Ovary (tissue), 3 donors: ENCODE data around the gene DIP2C.

Source experiments
- EP300 ChIP-seq: sonication (generic); formaldehyde crosslinking; IDR thresholded peaks from one replicate; pipeline ENCODE4 v1.6.1; 2017; ENCODE audit warnings: antibody characterized with exemption
- POLR2A ChIP-seq: fragments of 450-650 bp; IDR thresholded peaks from one replicate; pipeline ENCODE4 v1.6.1; 2017; ENCODE audit warnings: antibody characterized with exemption, mild to moderate bottlenecking, moderate library complexity
- TF ChIP-seq, protein P1 (sequence below), 3 donors: fragments of 450-650 bp in 2 of 3; fragments of 200-600 bp in 1 of 3; IDR thresholded peaks; one replicate each; pipeline versions ENCODE4 v1.5.1 to v1.8.0; 2016 to 2022; ENCODE audit warnings: antibody characterized with exemption in 3 of 3, mild to moderate bottlenecking in 1 of 3
- donor health status: DM: no; HTN: no; CAD: no.

DNA sequence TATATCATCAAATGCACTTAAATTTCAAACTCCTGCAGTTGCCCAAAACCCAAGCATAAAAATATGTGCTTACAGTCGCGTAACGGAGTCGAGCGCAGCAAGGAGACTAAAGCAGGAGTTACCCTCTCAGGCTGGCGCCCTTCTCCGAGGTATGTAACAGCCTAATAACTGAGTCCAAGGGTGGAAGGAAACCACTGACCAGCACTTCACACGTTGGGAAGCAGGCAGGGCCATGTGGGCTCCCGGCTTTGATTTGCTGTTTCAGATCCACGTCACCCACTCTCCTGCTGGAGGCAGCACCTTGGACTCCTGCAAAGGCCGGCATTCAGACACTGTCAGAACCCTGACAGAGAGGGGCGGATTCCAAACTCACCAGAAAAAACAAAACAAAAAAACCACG, 123.8 kb downstream of the DIP2C start:
- no peak for TF ChIP-seq POLR2A
- TF ChIP-seq, protein P1, sequence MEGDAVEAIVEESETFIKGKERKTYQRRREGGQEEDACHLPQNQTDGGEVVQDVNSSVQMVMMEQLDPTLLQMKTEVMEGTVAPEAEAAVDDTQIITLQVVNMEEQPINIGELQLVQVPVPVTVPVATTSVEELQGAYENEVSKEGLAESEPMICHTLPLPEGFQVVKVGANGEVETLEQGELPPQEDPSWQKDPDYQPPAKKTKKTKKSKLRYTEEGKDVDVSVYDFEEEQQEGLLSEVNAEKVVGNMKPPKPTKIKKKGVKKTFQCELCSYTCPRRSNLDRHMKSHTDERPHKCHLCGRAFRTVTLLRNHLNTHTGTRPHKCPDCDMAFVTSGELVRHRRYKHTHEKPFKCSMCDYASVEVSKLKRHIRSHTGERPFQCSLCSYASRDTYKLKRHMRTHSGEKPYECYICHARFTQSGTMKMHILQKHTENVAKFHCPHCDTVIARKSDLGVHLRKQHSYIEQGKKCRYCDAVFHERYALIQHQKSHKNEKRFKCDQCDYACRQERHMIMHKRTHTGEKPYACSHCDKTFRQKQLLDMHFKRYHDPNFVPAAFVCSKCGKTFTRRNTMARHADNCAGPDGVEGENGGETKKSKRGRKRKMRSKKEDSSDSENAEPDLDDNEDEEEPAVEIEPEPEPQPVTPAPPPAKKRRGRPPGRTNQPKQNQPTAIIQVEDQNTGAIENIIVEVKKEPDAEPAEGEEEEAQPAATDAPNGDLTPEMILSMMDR (IDR thresholded peaks at IDR 0.05), result no peak
- TF ChIP-seq EP300, result no peak
